TTC549 (cell line): Measurements from ENCODE around the gene DNAJC25.

Experiments used
- FAIRE-seq: peaks from 2 replicates; lab custom pipeline; 2012; peaks lifted over from hg19 to GRCh38; lab: Jason Lieb, UNC

Gene DNAJC25

GRCh38 chr9:111628411-111628810 lies 2.7 kb upstream of the DNAJC25 start:
- no peak for FAIRE-seq

- FAIRE-seq, result no peak
These were observed 761 bp upstream of the DNAJC25 start for GRCh38 chr9:111630182-111630963.

GRCh38 chr9:111630964-111631213 lies 245 bp upstream of the DNAJC25 start:
- no peak for FAIRE-seq

GRCh38 chr9:111632060-111632459 lies 926 bp downstream of the DNAJC25 start:
- no peak for FAIRE-seq

GRCh38 chr9:111632695-111633388 lies 1.7 kb downstream of the DNAJC25 start:
- no peak for FAIRE-seq

- FAIRE-seq, result no peak
These were observed 2.2 kb downstream of the DNAJC25 start for GRCh38 chr9:111633389-111633736.

- FAIRE-seq, result no peak
These were observed 3.7 kb downstream of the DNAJC25 start for GRCh38 chr9:111634860-111635259.

- no peak for FAIRE-seq
These were observed 6.4 kb downstream of the DNAJC25 start for GRCh38 chr9:111637421-111637950.

- FAIRE-seq, result no peak
These were observed 13.2 kb downstream of the DNAJC25 start for GRCh38 chr9:111644195-111644772.

- no peak for FAIRE-seq
These were observed 14.7 kb downstream of the DNAJC25 start for GRCh38 chr9:111645806-111646205.

GRCh38 chr9:111646417-111646816 lies 15.3 kb downstream of the DNAJC25 start:
- no peak for FAIRE-seq

GRCh38 chr9:111648066-111648465 lies 16.9 kb downstream of the DNAJC25 start:
- FAIRE-seq, result no peak

- no peak for FAIRE-seq
These were observed 17.9 kb downstream of the DNAJC25 start for GRCh38 chr9:111649016-111649415.

- FAIRE-seq, result no peak
These were observed 25.9 kb downstream of the DNAJC25 start for GRCh38 chr9:111657051-111657450.

GRCh38 chr9:111658943-111659342 lies 27.8 kb downstream of the DNAJC25 start:
- FAIRE-seq, result no peak

GRCh38 chr9:111659691-111660090 lies 28.6 kb downstream of the DNAJC25 start:
- no peak for FAIRE-seq

GRCh38 chr9:111661150-111661801 lies 30.1 kb downstream of the DNAJC25 start, which contains the start of gene GNG10:
GNG10 (plus strand) TSS chr9:111661605; CDS start chr9:111661635, 30 bp downstream.
- FAIRE-seq, result no peak

- FAIRE-seq, result no peak
These were observed 30.8 kb downstream of the DNAJC25 start for GRCh38 chr9:111661802-111662521.

GRCh38 chr9:111662576-111663300 lies 31.6 kb downstream of the DNAJC25 start:
- no peak for FAIRE-seq

GRCh38 chr9:111663301-111663823 lies 32.2 kb downstream of the DNAJC25 start:
- FAIRE-seq, result no peak

- no peak for FAIRE-seq
These were observed 37.0 kb downstream of the DNAJC25 start for GRCh38 chr9:111668026-111668573.
